Ascending aorta (tissue), 2 donors: ENCODE measurements around the gene SIK1. TPM values are rescaled to one million over a fixed set of nuclear protein-coding genes. Genes with fewer than 3 reads are reported as not detected.
"Not testable (repeated sequence)": the region's sequence is repeated elsewhere in the genome, so short reads cannot be mapped to it uniquely, and the experiment has no call there.

Source experiments
- DNase-seq, 2 donors: peaks; one replicate each; pipeline ENCODE4 v3.0.0-alpha.2; 2019; ENCODE audit warnings: low spot score in 2 of 2
- H3K27ac ChIP-seq, 2 donors: fragments of 200-600 bp; sonication (generic); one replicate each; pipeline ENCODE4 v1.5.1; 2016 to 2017; ENCODE audit warnings: mild to moderate bottlenecking in 1 of 2
- H3K27me3 ChIP-seq: fragments of 200-600 bp; sonication (generic); one replicate; pipeline ENCODE4 v1.5.1; 2017
- H3K36me3 ChIP-seq, 2 donors: fragments of 200-600 bp; sonication (generic); one replicate each; pipeline ENCODE4 v1.5.1; 2016
- H3K4me1 ChIP-seq, 2 donors: fragments of 200-600 bp; sonication (generic); one replicate each; pipeline ENCODE4 v1.5.1; 2016 to 2017; ENCODE audit warnings: mild to moderate bottlenecking in 1 of 2
- H3K4me3 ChIP-seq, 2 donors: fragments of 200-600 bp; sonication (generic); one replicate each; pipeline ENCODE4 v1.5.1; 2016 to 2017; ENCODE audit warnings: mild to moderate bottlenecking in 1 of 2
- H3K9me3 ChIP-seq, 2 donors: fragments of 200-600 bp; sonication (generic); one replicate each; pipeline ENCODE4 v1.5.1; 2016
- intact Hi-C: fragments of 100-400 bp; cut with DNase I; formaldehyde crosslinking; loops from one replicate; pipeline ENCODE4 v1.15.1; 2023
- total RNA-seq: library from RNA; depleted of rRNA; stranded (reverse); fragments of >200 nt; gene quantifications from one replicate; pipeline ENCODE4 v1.1.0, GENCODE V29; 2016

The SIK1 gene
- total RNA-seq, 1 donor from 2014 or later = 1.4 TPM

- H3K27me3 ChIP-seq, H3K4me3 ChIP-seq, H3K27ac ChIP-seq, intact Hi-C loops, H3K36me3 ChIP-seq, H3K4me1 ChIP-seq, DNase-seq, H3K9me3 ChIP-seq: not testable (repeated sequence)
These were observed 927 bp downstream of the SIK1 start for GRCh38 chr21:43426004-43426403.

- H3K36me3 ChIP-seq, DNase-seq, H3K27ac ChIP-seq, H3K9me3 ChIP-seq, H3K4me1 ChIP-seq, intact Hi-C loops, H3K27me3 ChIP-seq, H3K4me3 ChIP-seq: not testable (repeated sequence)
These were observed 7.5 kb downstream of the SIK1 start for GRCh38 chr21:43419475-43419874.

DNA sequence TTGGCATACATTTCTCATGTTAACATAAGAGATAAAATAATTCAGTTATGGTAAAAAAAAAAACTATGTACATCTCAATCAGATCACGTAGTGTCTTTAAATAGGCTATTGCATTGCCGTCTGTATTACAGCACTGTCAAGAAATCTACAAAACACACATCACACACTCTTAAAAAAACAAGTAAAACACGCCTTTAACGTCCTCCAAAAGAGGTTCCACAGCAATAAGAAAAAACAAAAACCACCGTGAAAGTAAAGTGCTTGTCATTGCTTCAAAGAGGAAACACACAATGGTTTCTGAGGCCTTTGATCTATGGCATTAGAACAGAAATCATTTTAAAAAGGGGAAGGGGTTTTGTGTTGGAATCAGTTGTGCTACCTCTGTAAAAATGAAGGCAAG, 12.4 kb downstream of the SIK1 start:
- intact Hi-C loops, H3K27ac ChIP-seq, H3K27me3 ChIP-seq, H3K4me1 ChIP-seq, H3K9me3 ChIP-seq, H3K36me3 ChIP-seq, DNase-seq, H3K4me3 ChIP-seq: not testable (repeated sequence)

- H3K4me1 ChIP-seq, DNase-seq, H3K9me3 ChIP-seq, H3K36me3 ChIP-seq, intact Hi-C loops, H3K27me3 ChIP-seq, H3K4me3 ChIP-seq, H3K27ac ChIP-seq: not testable (repeated sequence)
These were observed 14.7 kb downstream of the SIK1 start for GRCh38 chr21:43412020-43412788.

GRCh38 chr21:43410456-43411068, 16.4 kb downstream of the SIK1 start:
- intact Hi-C loops, H3K27ac ChIP-seq, H3K4me1 ChIP-seq, H3K36me3 ChIP-seq, H3K4me3 ChIP-seq, H3K27me3 ChIP-seq, DNase-seq, H3K9me3 ChIP-seq: not testable (repeated sequence)

DNA sequence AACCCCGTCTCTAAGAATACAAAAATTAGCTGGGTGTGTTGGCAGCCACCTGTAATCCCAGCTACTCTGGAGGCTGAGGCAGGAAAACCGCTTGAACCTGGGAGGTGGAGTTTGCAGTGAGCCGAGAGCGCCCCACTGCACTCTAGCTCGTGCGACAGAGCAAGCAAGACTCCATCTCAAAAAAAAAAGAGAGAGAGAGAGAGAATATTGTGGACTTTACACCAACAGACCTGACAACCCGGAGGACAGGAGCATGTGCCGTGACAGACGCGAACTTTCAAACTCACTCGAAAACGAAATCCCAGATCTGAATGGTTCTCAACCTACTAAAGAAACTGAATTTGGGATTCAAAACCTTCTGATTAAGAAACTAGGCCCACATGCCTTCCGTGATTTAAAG, 19.8 kb downstream of the SIK1 start:
- H3K27ac ChIP-seq, H3K4me3 ChIP-seq, H3K27me3 ChIP-seq, intact Hi-C loops, DNase-seq, H3K36me3 ChIP-seq, H3K4me1 ChIP-seq, H3K9me3 ChIP-seq: not testable (repeated sequence)

GRCh38 chr21:43404450-43404849, 22.5 kb downstream of the SIK1 start:
- H3K4me1 ChIP-seq, H3K36me3 ChIP-seq, DNase-seq, H3K4me3 ChIP-seq, H3K9me3 ChIP-seq, intact Hi-C loops, H3K27me3 ChIP-seq, H3K27ac ChIP-seq: not testable (repeated sequence)

GRCh38 chr21:43403651-43404430, 23.1 kb downstream of the SIK1 start:
- H3K4me3 ChIP-seq, H3K9me3 ChIP-seq, H3K4me1 ChIP-seq, H3K36me3 ChIP-seq, DNase-seq, intact Hi-C loops, H3K27me3 ChIP-seq, H3K27ac ChIP-seq: not testable (repeated sequence)

GRCh38 chr21:43401125-43401524, 25.8 kb downstream of the SIK1 start:
- H3K4me3 ChIP-seq, H3K36me3 ChIP-seq, DNase-seq, H3K27ac ChIP-seq, H3K9me3 ChIP-seq, intact Hi-C loops, H3K27me3 ChIP-seq, H3K4me1 ChIP-seq: not testable (repeated sequence)

DNA sequence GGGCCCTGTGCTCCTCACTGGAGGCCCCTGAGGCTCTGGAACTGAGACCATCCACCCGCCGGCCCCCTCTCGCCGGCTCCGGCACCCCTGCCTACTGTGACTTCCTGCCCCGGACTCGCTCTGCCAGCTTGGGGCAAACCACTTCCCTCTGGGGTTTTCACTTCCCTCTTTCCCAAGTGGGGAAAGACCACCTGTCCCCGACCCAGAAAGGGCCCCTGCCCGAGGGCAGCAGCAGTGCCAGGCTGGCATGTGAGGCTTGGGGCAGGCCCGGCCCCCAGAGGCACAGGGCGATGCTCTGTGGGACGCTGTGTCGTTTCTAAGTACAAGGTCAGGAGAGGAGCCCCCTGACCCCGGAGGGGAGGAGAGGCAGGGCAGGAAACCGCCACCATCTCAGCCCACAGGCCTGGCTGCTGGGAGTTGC, 27.3 kb downstream of the SIK1 start:
- intact Hi-C loops, DNase-seq, H3K27me3 ChIP-seq: not testable (repeated sequence)

GRCh38 chr21:43399136-43399535, 27.8 kb downstream of the SIK1 start:
- H3K9me3 ChIP-seq, intact Hi-C loops, H3K36me3 ChIP-seq, H3K4me3 ChIP-seq, H3K27ac ChIP-seq, H3K27me3 ChIP-seq, H3K4me1 ChIP-seq, DNase-seq: not testable (repeated sequence)

More for the DNA sequence above, 27.3 kb downstream of the SIK1 start:
- not testable (repeated sequence) for H3K4me1 ChIP-seq, H3K27ac ChIP-seq, H3K36me3 ChIP-seq, H3K4me3 ChIP-seq, H3K9me3 ChIP-seq

DNA sequence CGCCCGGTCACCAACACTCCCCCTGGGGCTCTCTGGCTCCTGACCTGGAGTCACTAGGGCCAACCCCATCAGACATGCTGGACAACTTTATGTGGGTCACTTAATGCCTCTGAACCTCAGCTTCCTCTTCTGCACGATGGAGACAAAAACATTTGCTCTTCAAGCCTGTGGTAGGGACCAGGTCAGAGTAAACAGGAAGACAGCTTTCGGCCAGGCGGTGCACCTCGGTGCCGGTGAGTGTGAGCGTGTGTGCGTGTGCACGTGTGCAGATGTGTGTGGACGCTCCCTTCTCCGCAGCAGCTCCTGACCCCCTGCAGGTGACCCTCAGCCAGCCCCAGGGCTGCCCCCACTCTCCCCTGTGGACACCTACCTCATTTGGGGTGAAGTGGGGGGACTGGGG, 28.4 kb downstream of the SIK1 start:
- H3K36me3 ChIP-seq, H3K9me3 ChIP-seq, intact Hi-C loops, H3K27me3 ChIP-seq, DNase-seq, H3K27ac ChIP-seq, H3K4me1 ChIP-seq, H3K4me3 ChIP-seq: not testable (repeated sequence)

DNA sequence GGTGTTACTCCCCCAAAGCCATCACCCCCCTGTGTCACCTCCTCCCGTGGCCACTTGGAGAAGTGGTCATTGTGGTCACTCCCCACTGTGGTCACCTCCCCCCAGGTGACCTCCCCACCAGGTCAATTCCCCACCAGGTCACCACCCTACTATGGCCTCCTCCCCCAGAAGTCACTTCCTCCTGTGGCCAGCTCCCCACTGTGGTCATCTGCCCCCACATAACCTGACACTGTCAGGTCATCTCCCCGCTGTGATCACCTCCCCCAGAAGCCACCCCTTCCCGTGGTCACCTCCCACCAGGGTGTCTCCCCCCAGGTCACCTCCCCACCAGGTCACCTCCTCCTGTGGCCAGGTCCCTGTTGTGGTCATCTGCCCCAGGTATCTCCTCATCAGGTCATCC, 28.9 kb downstream of the SIK1 start:
- DNase-seq, H3K27ac ChIP-seq, H3K4me1 ChIP-seq, H3K36me3 ChIP-seq, H3K9me3 ChIP-seq, H3K4me3 ChIP-seq, intact Hi-C loops, H3K27me3 ChIP-seq: not testable (repeated sequence)

DNA sequence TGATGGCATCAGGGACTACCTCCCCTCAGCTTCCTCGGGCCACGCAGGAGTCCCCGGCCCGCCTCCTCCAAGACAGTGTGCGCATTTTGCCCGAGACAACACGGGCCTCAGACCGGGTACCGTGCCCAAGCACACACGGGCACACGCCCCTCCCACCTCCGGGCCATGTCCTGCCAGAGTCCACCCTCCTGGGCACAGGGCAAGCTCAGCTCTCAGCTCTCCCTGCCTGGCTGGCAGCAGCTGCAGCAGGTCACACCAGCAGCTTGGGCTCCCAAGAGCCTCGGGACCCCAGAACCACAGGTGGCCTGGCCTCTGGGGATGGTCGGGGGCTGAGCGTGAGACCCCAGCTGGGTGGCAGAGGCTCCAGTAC, 29.5 kb downstream of the SIK1 start:
- H3K4me3 ChIP-seq, H3K27ac ChIP-seq, intact Hi-C loops, H3K27me3 ChIP-seq, H3K9me3 ChIP-seq, DNase-seq, H3K36me3 ChIP-seq, H3K4me1 ChIP-seq: not testable (repeated sequence)
